Measurements from ENCODE around the gene RNF213. TPM values are rescaled to one million over a fixed set of nuclear protein-coding genes. Genes with fewer than 3 reads are reported as not detected.

The RNF213 gene
- total RNA-seq, 4 donors from 2014 or later, result 113 to 174 (median 159) TPM

DNA sequence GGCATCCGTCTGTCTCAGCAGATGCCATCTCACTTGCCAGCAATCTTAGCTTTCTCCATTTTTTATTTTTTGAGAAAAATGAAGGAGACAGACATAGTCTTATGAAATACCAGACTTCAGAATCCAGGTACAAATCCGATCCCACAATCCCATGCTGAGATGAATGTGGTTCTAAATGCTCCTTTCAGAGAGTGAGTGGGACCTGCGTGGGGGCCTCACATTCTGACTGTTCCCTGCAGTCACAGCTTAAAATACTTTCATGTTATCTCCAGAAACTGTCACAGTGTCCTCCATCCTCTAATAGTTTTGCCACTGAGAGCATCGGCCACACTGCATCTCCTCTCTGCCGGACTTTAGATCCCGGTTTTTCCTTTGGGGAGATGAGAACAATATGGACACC lies 119.4 kb downstream of the RNF213 start:
- intact Hi-C loops (cut with DNase I; ENCODE audit: low total_unique reads) (no loop called here), in situ Hi-C loops (cut with MboI; ENCODE audit: low pct_ligation_motif_present in 1 of 4, low pct_unique_long_range_greater_than_20kb in 1 of 4, low sequenced_read_pairs in 3 of 4) (no loop called here)
- Histone ChIP-seq H3K36me3 (peaks cover 0 to 79% (median 36%) of the 10 kb centered on the region in 4 donors), H3K9me3 (no peaks in the 10 kb centered on the region), H3K4me3 (no peak overlapping the region), H3K27me3 (no peaks in the 10 kb centered on the region), H3K4me1 (no peaks in the 10 kb centered on the region), H3K27ac (no peak overlapping the region)
- TF ChIP-seq POLR2AphosphoS5 (IDR thresholded peaks at IDR 0.05), result no peak
- TF ChIP-seq POLR2A (IDR thresholded peaks at IDR 0.05), result no peak
- no peak for TF ChIP-seq EP300 (IDR thresholded peaks at IDR 0.05; ENCODE audit: low read depth)
- DNase-seq, result no peak
- WGBS, 2 donors (ENCODE audit: low coverage in 1 of 2), result 83 to 94% methylated on average over 2 to 6 of the region's 6 CpGs

DNA sequence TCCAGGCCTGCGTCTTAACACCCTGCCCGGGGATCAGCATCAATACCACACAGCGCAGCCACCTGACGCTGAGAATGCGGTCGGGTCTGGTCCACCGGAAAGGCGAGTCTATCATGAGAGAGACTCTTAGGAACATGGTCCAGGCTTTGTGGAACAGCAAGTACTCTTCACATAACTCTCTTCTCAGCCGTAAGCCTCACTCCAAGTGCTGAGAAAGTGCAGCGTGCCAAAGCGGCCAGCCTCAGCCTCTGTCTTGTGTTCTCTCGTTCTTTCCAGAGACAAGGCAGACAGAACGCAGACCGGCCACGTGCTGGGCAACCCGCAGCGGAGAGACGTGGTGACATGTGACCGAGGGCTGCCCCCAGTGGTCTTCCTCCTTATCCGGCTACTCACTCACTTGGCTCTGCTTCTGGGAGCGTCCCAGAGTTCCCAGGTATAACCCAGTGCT lies 119.9 kb downstream of the RNF213 start:
- WGBS, 2 donors (ENCODE audit: low coverage in 1 of 2), result 89 to 94% methylated on average over 3 to 21 of the region's 21 CpGs
- TF ChIP-seq EP300 (IDR thresholded peaks at IDR 0.05; ENCODE audit: low read depth) (no peak), POLR2A (IDR thresholded peaks at IDR 0.05) (no peak), POLR2AphosphoS5 (IDR thresholded peaks at IDR 0.05) (no peak)
- TF ChIP-seq, protein P1, sequence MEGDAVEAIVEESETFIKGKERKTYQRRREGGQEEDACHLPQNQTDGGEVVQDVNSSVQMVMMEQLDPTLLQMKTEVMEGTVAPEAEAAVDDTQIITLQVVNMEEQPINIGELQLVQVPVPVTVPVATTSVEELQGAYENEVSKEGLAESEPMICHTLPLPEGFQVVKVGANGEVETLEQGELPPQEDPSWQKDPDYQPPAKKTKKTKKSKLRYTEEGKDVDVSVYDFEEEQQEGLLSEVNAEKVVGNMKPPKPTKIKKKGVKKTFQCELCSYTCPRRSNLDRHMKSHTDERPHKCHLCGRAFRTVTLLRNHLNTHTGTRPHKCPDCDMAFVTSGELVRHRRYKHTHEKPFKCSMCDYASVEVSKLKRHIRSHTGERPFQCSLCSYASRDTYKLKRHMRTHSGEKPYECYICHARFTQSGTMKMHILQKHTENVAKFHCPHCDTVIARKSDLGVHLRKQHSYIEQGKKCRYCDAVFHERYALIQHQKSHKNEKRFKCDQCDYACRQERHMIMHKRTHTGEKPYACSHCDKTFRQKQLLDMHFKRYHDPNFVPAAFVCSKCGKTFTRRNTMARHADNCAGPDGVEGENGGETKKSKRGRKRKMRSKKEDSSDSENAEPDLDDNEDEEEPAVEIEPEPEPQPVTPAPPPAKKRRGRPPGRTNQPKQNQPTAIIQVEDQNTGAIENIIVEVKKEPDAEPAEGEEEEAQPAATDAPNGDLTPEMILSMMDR (IDR thresholded peaks at IDR 0.05), result no peak
- H3K36me3 ChIP-seq, result peaks cover 0 to 79% (median 36%) of the 10 kb centered on the region in 4 donors
- no peak overlapping the region for H3K27ac ChIP-seq
- no peaks in the 10 kb centered on the region for H3K4me1 ChIP-seq
- no peak for DNase-seq
- no peak overlapping the region for H3K4me3 ChIP-seq
- intact Hi-C loops (cut with DNase I; ENCODE audit: low total_unique reads), result no loop called here
- in situ Hi-C loops (cut with MboI; ENCODE audit: low pct_ligation_motif_present in 1 of 4, low pct_unique_long_range_greater_than_20kb in 1 of 4, low sequenced_read_pairs in 3 of 4), result no loop called here
- no peaks in the 10 kb centered on the region for H3K27me3 ChIP-seq
- H3K9me3 ChIP-seq, result no peaks in the 10 kb centered on the region

DNA sequence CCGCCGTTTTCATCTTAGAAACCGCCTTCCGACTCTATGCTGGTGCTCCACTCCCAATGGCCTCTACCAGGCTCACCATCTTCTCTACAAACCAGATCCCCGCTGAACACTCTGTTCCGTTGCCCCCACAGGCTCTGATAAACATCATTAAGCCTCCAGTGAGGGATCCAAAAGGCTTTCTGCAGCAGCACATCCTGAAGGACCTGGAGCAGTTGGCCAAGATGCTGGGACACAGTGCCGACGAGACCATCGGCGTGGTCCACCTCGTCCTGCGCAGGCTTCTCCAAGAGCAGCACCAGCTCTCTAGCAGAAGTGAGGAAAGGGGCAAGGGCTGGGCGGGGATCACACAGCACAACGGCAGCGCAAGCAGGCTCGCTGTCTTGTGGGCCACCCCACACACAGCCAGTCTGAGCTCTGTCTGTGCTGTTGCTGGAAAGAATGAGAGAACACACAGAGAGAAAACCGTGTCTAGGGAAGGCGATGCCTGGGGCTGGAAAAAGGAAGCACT lies 120.8 kb downstream of the RNF213 start:
- in situ Hi-C loops (cut with MboI; ENCODE audit: low pct_ligation_motif_present in 1 of 4, low pct_unique_long_range_greater_than_20kb in 1 of 4, low sequenced_read_pairs in 3 of 4) (no loop called here), intact Hi-C loops (cut with DNase I; ENCODE audit: low total_unique reads) (no loop called here)
- Histone ChIP-seq H3K9me3 (no peaks in the 10 kb centered on the region), H3K4me1 (no peaks in the 10 kb centered on the region), H3K4me3 (no peak overlapping the region), H3K36me3 (peaks cover 0 to 80% (median 36%) of the 10 kb centered on the region in 4 donors), H3K27me3 (no peaks in the 10 kb centered on the region), H3K27ac (no peak overlapping the region)
- DNase-seq, result no peak
- no peak for TF ChIP-seq EP300 (IDR thresholded peaks at IDR 0.05; ENCODE audit: low read depth)
- no peak for TF ChIP-seq POLR2A (IDR thresholded peaks at IDR 0.05)
- no peak for TF ChIP-seq POLR2AphosphoS5 (IDR thresholded peaks at IDR 0.05)
- TF ChIP-seq, protein P1 (IDR thresholded peaks at IDR 0.05), result no peak
- WGBS, 2 donors (ENCODE audit: low coverage in 1 of 2), result 96% methylated on average over 18 of the region's 18 CpGs; no CpG with 5 or more reads in 1 of the 2 donors

DNA sequence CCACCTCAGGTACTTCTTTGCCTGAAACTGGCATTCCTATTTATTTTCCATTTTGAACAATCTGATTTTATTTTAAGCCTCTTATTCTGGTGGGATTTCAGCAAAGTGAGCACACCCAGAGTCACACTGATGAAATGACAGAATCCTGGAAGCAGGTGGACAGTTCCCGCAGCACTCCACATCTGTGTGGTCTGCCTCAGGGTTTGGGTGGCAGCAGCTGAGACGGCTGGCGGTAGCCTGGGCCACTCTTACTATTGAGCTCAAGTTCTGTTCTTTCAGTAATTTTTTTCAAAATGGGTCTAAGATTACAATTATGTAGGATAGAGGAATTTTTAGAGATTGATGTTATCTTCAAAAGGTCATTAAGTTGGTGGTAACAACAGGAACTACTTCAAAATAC lies 121.8 kb downstream of the RNF213 start:
- Histone ChIP-seq H3K27ac (no peak overlapping the region), H3K9me3 (no peaks in the 10 kb centered on the region), H3K36me3 (peaks cover 0 to 80% (median 36%) of the 10 kb centered on the region in 4 donors), H3K4me3 (no peak overlapping the region), H3K27me3 (no peaks in the 10 kb centered on the region), H3K4me1 (no peaks in the 10 kb centered on the region)
- TF ChIP-seq POLR2A (IDR thresholded peaks at IDR 0.05), result no peak
- TF ChIP-seq, protein P1 (IDR thresholded peaks at IDR 0.05), result no peak
- TF ChIP-seq POLR2AphosphoS5 (IDR thresholded peaks at IDR 0.05), result no peak
- in situ Hi-C loops (cut with MboI; ENCODE audit: low pct_ligation_motif_present in 1 of 4, low pct_unique_long_range_greater_than_20kb in 1 of 4, low sequenced_read_pairs in 3 of 4) (no loop called here), intact Hi-C loops (cut with DNase I; ENCODE audit: low total_unique reads) (no loop called here)
- 92% methylated on average over 3 of the region's 3 CpGs; no CpG with 5 or more reads in 1 of the 2 donors for WGBS, 2 donors (ENCODE audit: low coverage in 1 of 2)
- DNase-seq, result no peak

DNA sequence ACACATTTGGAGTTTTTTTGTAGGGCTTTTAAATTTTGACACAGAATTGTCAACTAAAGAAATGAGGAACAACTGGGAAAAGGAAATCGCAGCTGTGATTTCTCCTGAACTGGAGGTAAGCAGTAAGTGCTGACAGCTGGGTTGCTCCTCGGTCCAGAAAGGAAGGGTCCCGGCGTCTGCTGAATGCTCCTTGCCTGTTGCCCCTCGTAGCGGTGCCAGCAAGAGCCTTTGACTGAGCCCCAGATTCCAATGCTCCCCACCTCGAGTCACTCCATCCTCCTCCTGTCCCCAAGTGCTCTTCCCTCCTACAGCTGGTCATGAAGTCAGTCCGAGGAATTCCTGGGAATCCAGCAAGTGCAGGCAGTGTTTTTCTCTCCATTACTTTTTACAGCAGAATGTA lies 122.3 kb downstream of the RNF213 start:
- in situ Hi-C loops (cut with MboI; ENCODE audit: low pct_ligation_motif_present in 1 of 4, low pct_unique_long_range_greater_than_20kb in 1 of 4, low sequenced_read_pairs in 3 of 4), result no loop called here
- Histone ChIP-seq H3K36me3 (peaks cover 0 to 78% (median 35%) of the 10 kb centered on the region in 4 donors), H3K4me1 (no peaks in the 10 kb centered on the region), H3K9me3 (no peaks in the 10 kb centered on the region), H3K4me3 (no peak overlapping the region), H3K27ac (no peak overlapping the region), H3K27me3 (no peaks in the 10 kb centered on the region)
- TF ChIP-seq, protein P1 (IDR thresholded peaks at IDR 0.05), result no peak
- TF ChIP-seq EP300 (IDR thresholded peaks at IDR 0.05; ENCODE audit: low read depth) (no peak), POLR2A (IDR thresholded peaks at IDR 0.05) (no peak), POLR2AphosphoS5 (IDR thresholded peaks at IDR 0.05) (no peak)
- no peak for DNase-seq
- WGBS, 2 donors (ENCODE audit: low coverage in 1 of 2), result 88 to 100% methylated on average over 1 to 8 of the region's 8 CpGs
- intact Hi-C loops (cut with DNase I; ENCODE audit: low total_unique reads), result no loop called here
